GM23338 (cell line): Measurements from ENCODE around the gene EZH2.

Experiments
- CTCF ChIP-seq, 2 experiments: fragments of 200-600 bp in 1 of 2; sonication (generic) in 1 of 2; conservative IDR thresholded peaks; 2 replicates each; pipeline versions ENCODE4 v1.5.1 to v1.6.1; 2016 to 2017; ENCODE audit warnings: antibody characterized with exemption in 2 of 2, low read depth in 2 of 2, mild to moderate bottlenecking in 2 of 2, moderate library complexity in 1 of 2
- EZH2 ChIP-seq: fragments of 200-600 bp; sonication (generic); IDR thresholded peaks from one replicate; pipeline ENCODE4 v1.8.0; 2017; ENCODE audit warnings: antibody characterized with exemption, mild to moderate bottlenecking, low read depth; ENCODE audit not compliant: unreplicated experiment

- TF ChIP-seq EZH2 (no peak), CTCF (conservative IDR thresholded peaks at IDR 0.05; ENCODE audit: low read depth in 2 of 2) (no peak)
These were observed 37.1 kb upstream of the EZH2 start for GRCh38 chr7:148921189-148921588.
